ENCODE data around the gene KIF3A. TPM values are rescaled to one million over a fixed set of nuclear protein-coding genes. Genes with fewer than 3 reads are reported as not detected.
A peak's percentile ranks its signal among the peaks of the same experiment; 100 is the strongest.
"Not testable (repeated sequence)": the region's sequence is repeated elsewhere in the genome, so short reads cannot be mapped to it uniquely, and the experiment has no call there.

The KIF3A gene
- total and polyA plus RNA-seq, 4 experiments from 2014 or later = 9.7 to 25.9 (median 18.5) TPM

DNA sequence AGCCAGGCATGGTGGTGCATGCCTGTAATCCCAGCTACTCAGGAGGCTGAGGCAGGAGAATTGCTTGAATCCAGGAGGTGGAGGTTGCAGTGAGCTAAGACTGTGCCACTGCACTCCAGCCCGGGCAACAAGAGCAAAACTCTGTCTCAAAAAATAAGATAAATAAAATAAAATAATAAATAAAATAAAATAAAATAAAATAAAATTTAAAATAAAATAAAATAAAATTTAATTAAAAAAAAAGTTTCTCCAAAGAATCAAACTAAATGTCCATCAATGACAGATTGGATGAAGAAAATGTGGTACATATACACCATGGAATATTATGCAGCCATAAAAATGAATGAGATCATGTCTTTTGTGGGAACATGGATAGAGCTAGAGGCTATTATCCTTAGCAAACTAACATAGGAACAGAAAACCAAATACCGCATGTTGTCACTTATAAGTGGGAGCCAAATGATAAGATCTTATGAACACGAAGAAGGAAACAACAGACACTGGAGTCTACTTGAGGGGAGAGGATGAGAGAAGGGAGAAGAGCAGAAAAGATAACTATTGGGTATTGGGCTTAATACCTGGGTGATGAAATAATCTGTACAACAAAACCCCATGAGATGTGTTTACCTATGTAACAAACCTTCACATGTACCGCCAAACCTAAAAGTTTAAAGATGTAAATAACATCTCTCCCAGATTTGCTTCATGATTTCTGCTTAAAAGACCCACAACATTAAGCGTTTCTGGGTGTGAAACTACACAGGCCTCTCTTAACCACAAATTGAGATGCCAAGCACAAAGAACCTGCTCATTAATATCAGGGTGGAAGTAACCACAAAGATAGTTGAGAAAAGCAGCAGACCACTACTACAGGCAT lies 45.4 kb downstream of the KIF3A start:
- H3K27me3 Mint-ChIP-seq; POLR2A ChIA-PET (ENCODE audit: partially characterized antibody); DNase-seq; H3K36me3 ChIP-seq (ENCODE audit: insufficient read depth, low read length); H3K27ac ChIP-seq (ENCODE audit: low read depth, low read length); H3K27me3 ChIP-seq (ENCODE audit: insufficient read depth, low read length); H3K4me3 Mint-ChIP-seq; H3K9me3 Mint-ChIP-seq; H3K9me3 ChIP-seq (ENCODE audit: control insufficient read depth in 1 of 2, low read length in 2 of 2); intact Hi-C loops (cut with micrococcal nuclease); H3K4me3 ChIP-seq (ENCODE audit: low read length in 2 of 2): not testable (repeated sequence)
- H3K4me1 ChIP-seq (ENCODE audit: insufficient read depth, low read length) = peaks cover 28% of the 10 kb centered on the region
- CTCF ChIA-PET (ENCODE audit: partially characterized antibody) = interaction anchor here (0.9 kb wide), 1 partner anchor 165 kb away, joined by 3 read pairs; no protein-coding TSS in a partner anchor
- peaks cover 21 to 29% (median 25%) of the 10 kb centered on the region in 4 donors for H3K4me1 Mint-ChIP-seq
- peak overlapping the region in 3 of 7 donors; percentile 1 to 12 (median 3) for H3K27ac Mint-ChIP-seq
- peaks cover 0 to 15% of the 10 kb centered on the region in 2 donors for H3K36me3 Mint-ChIP-seq

- POLR2A ChIA-PET (ENCODE audit: partially characterized antibody) = no interaction called here
- CTCF ChIA-PET (ENCODE audit: partially characterized antibody) = interaction anchor here (1.3 kb wide), 1 partner anchor 13 kb away, joined by 3 read pairs; no protein-coding TSS in a partner anchor
Observed at GRCh38 chr5:132690156-132690555, 47.2 kb downstream of the KIF3A start.

DNA sequence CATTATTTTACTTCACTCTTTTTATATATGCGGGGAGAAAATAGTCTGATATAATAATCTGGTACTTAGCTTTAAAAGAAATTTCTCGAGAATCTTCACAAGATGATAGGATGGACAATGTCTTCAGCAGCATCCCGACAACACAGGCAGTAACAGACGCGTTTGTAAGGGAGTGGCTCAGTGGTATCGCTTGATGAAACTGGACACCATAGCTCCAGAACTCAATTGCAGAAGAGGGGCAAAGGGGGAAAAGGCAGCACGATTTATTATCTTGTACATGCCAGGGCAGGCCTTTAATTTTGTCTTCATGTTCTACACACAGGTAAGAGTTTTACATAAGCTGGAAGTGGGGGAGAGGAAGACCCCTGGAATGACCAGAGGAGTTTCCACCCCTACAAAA lies 47.8 kb downstream of the KIF3A start:
- CTCF ChIA-PET (ENCODE audit: partially characterized antibody) = interaction anchor here (0.6 kb wide), 1 partner anchor 112 kb away, joined by 3 read pairs; no protein-coding TSS in a partner anchor
- POLR2A ChIA-PET (ENCODE audit: partially characterized antibody) = no interaction called here
- peak overlapping the region in 4 of 7 donors; percentile 47 to 78 (median 62) for H3K27ac Mint-ChIP-seq
- H3K36me3 Mint-ChIP-seq = peaks cover 0 to 3% of the 10 kb centered on the region in 2 donors
- H3K4me1 ChIP-seq (ENCODE audit: insufficient read depth, low read length) = peaks cover 28% of the 10 kb centered on the region
- no peak for DNase-seq
- no peaks in the 10 kb centered on the region for H3K9me3 Mint-ChIP-seq
- no peak overlapping the region for H3K27ac ChIP-seq (ENCODE audit: low read depth, low read length)
- no peaks in the 10 kb centered on the region for H3K27me3 Mint-ChIP-seq
- H3K4me1 Mint-ChIP-seq = peaks cover 26 to 36% (median 31%) of the 10 kb centered on the region in 4 donors
- H3K4me3 ChIP-seq (ENCODE audit: low read length in 2 of 2) = no peak overlapping the region
- intact Hi-C loops (cut with micrococcal nuclease) = no loop called here
- no peaks in the 10 kb centered on the region for H3K27me3 ChIP-seq (ENCODE audit: insufficient read depth, low read length)
- H3K9me3 ChIP-seq (ENCODE audit: control insufficient read depth in 1 of 2, low read length in 2 of 2) = no peaks in the 10 kb centered on the region
- H3K4me3 Mint-ChIP-seq = peak overlapping the region in 2 of 8 donors; percentile 4 to 13
- no peaks in the 10 kb centered on the region for H3K36me3 ChIP-seq (ENCODE audit: insufficient read depth, low read length)

More at GRCh38 chr5:132690156-132690555, 47.2 kb downstream of the KIF3A start:
- Mint-ChIP-seq H3K27ac (peak overlapping the region in 1 of 7 donors; percentile 78), H3K4me1 (peaks cover 23 to 31% (median 27%) of the 10 kb centered on the region in 4 donors), H3K27me3 (no peaks in the 10 kb centered on the region), H3K36me3 (peaks cover 0 to 6% of the 10 kb centered on the region in 2 donors), H3K4me3 (no peak overlapping the region), H3K9me3 (no peaks in the 10 kb centered on the region)
- H3K36me3 ChIP-seq (ENCODE audit: insufficient read depth, low read length) = no peaks in the 10 kb centered on the region
- H3K27me3 ChIP-seq (ENCODE audit: insufficient read depth, low read length) = no peaks in the 10 kb centered on the region
- H3K4me3 ChIP-seq (ENCODE audit: low read length in 2 of 2) = no peak overlapping the region
- peaks cover 28% of the 10 kb centered on the region for H3K4me1 ChIP-seq (ENCODE audit: insufficient read depth, low read length)
- intact Hi-C loops (cut with micrococcal nuclease) = no loop called here
- no peaks in the 10 kb centered on the region for H3K9me3 ChIP-seq (ENCODE audit: control insufficient read depth in 1 of 2, low read length in 2 of 2)
- H3K27ac ChIP-seq (ENCODE audit: low read depth, low read length) = no peak overlapping the region
- no peak for DNase-seq

GRCh38 chr5:132688536-132689339 lies 48.6 kb downstream of the KIF3A start:
- no peaks in the 10 kb centered on the region for H3K9me3 Mint-ChIP-seq
- CTCF ChIA-PET (ENCODE audit: partially characterized antibody) = interaction anchor here (0.6 kb wide), 1 partner anchor 111 kb away, joined by 3 read pairs; no protein-coding TSS in a partner anchor

GRCh38 chr5:132687995-132688394 lies 49.4 kb downstream of the KIF3A start:
- peak; percentile 51 to 77 (median 62) for DNase-seq
- peak overlapping the region in 6 of 8 donors; percentile 11 to 71 (median 29) for H3K4me3 Mint-ChIP-seq
- peak overlapping the region; percentile 47 to 85 (median 80) for H3K27ac Mint-ChIP-seq
- intact Hi-C loops (cut with micrococcal nuclease) = no loop called here
- peaks cover 0 to 3% of the 10 kb centered on the region in 2 donors for H3K36me3 Mint-ChIP-seq
- CTCF ChIA-PET (ENCODE audit: partially characterized antibody) = no interaction called here
- H3K27me3 Mint-ChIP-seq = no peaks in the 10 kb centered on the region
- no peaks in the 10 kb centered on the region for H3K9me3 Mint-ChIP-seq
- H3K4me1 ChIP-seq (ENCODE audit: insufficient read depth, low read length) = peaks cover 28% of the 10 kb centered on the region
- POLR2A ChIA-PET (ENCODE audit: partially characterized antibody) = no interaction called here
- H3K27me3 ChIP-seq (ENCODE audit: insufficient read depth, low read length) = no peaks in the 10 kb centered on the region
- no peaks in the 10 kb centered on the region for H3K9me3 ChIP-seq (ENCODE audit: control insufficient read depth in 1 of 2, low read length in 2 of 2)
- peaks cover 26 to 36% (median 32%) of the 10 kb centered on the region in 4 donors for H3K4me1 Mint-ChIP-seq
- no peaks in the 10 kb centered on the region for H3K36me3 ChIP-seq (ENCODE audit: insufficient read depth, low read length)
- H3K4me3 ChIP-seq (ENCODE audit: low read length in 2 of 2) = no peak overlapping the region
- no peak overlapping the region for H3K27ac ChIP-seq (ENCODE audit: low read depth, low read length)

More at GRCh38 chr5:132688536-132689339, 48.6 kb downstream of the KIF3A start:
- peak overlapping the region; percentile 47 to 87 (median 82) for H3K27ac Mint-ChIP-seq
- no peaks in the 10 kb centered on the region for H3K9me3 ChIP-seq (ENCODE audit: control insufficient read depth in 1 of 2, low read length in 2 of 2)
- peaks cover 26 to 36% (median 32%) of the 10 kb centered on the region in 4 donors for H3K4me1 Mint-ChIP-seq
- peaks cover 0 to 3% of the 10 kb centered on the region in 2 donors for H3K36me3 Mint-ChIP-seq
- H3K27me3 Mint-ChIP-seq = no peaks in the 10 kb centered on the region
- no peaks in the 10 kb centered on the region for H3K27me3 ChIP-seq (ENCODE audit: insufficient read depth, low read length)
- no peaks in the 10 kb centered on the region for H3K36me3 ChIP-seq (ENCODE audit: insufficient read depth, low read length)
- peak overlapping the region in 6 of 8 donors; percentile 0 to 65 (median 34) for H3K4me3 Mint-ChIP-seq
- peaks cover 28% of the 10 kb centered on the region for H3K4me1 ChIP-seq (ENCODE audit: insufficient read depth, low read length)
- H3K4me3 ChIP-seq (ENCODE audit: low read length in 2 of 2) = no peak overlapping the region
- no peak overlapping the region for H3K27ac ChIP-seq (ENCODE audit: low read depth, low read length)
- POLR2A ChIA-PET (ENCODE audit: partially characterized antibody) = no interaction called here
- DNase-seq = peak; percentile 26 to 67 (median 38)
- intact Hi-C loops (cut with micrococcal nuclease) = no loop called here

DNA sequence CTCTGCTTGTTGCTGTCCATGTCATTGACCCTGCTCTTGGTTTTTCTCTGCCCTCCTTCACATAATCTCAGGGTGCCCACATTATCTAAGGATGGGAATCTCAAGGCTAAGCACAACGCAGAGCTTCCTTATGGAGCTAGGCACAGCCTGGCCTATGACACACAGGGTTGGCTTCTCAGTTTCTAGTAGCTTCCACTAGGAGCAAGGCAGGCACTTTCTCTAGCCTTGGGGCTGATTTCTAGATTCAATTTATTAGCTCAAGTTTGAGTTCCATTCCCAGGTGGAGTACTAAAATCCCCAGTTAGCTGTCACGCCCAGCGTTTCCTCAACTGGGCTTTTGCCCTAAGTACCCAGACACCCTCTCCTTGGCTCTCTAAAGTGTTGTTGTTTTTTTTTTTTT lies 51.2 kb downstream of the KIF3A start:
- Mint-ChIP-seq H3K36me3 (peaks cover 0 to 2% of the 10 kb centered on the region in 2 donors), H3K4me3 (no peak overlapping the region), H3K27ac (no peak overlapping the region), H3K27me3 (no peaks in the 10 kb centered on the region), H3K9me3 (no peaks in the 10 kb centered on the region), H3K4me1 (peaks cover 22 to 29% (median 26%) of the 10 kb centered on the region in 4 donors)
- H3K4me3 ChIP-seq (ENCODE audit: low read length in 2 of 2) = no peak overlapping the region
- H3K27me3 ChIP-seq (ENCODE audit: insufficient read depth, low read length) = no peaks in the 10 kb centered on the region
- no peaks in the 10 kb centered on the region for H3K9me3 ChIP-seq (ENCODE audit: control insufficient read depth in 1 of 2, low read length in 2 of 2)
- intact Hi-C loops (cut with micrococcal nuclease) = no loop called here
- peaks cover 21% of the 10 kb centered on the region for H3K4me1 ChIP-seq (ENCODE audit: insufficient read depth, low read length)
- H3K27ac ChIP-seq (ENCODE audit: low read depth, low read length) = no peak overlapping the region
- no peaks in the 10 kb centered on the region for H3K36me3 ChIP-seq (ENCODE audit: insufficient read depth, low read length)
- ChIA-PET CTCF (ENCODE audit: partially characterized antibody) (interaction anchor here (1.2 kb wide), 1 partner anchor 448 kb away, joined by 3 read pairs; no protein-coding TSS in a partner anchor), POLR2A (ENCODE audit: partially characterized antibody) (no interaction called here)
- no peak for DNase-seq

Measured in CD4-positive, alpha-beta memory T cell (primary cell).